Thoracic aorta (tissue), 2 donors: ENCODE results near the gene CDHR2. TPM values are rescaled to one million over a fixed set of nuclear protein-coding genes. Genes with fewer than 3 reads are reported as not detected.

Experiments
- ATAC-seq: fragments of 150-250 bp; one replicate; pipeline ENCODE4 v1.8.0; 2017; ENCODE audit warnings: low read depth; ENCODE audit not compliant: insufficient number of reproducible peaks, low FRiP score
- DNase-seq: peaks from one replicate; pipeline ENCODE4 v3.0.0-alpha.2; 2020; ENCODE audit warnings: low spot score
- H3K27ac ChIP-seq, 2 donors: fragments of 200-600 bp; sonication (generic); 1 replicate in 1 of 2; 2 replicates in 1 of 2; pipeline ENCODE4 v1.5.1; 2016; ENCODE audit warnings: mild to moderate bottlenecking in 2 of 2, moderate library complexity in 2 of 2
- H3K27me3 ChIP-seq: fragments of 200-600 bp; sonication (generic); replicated peaks from 2 replicates; pipeline ENCODE4 v1.6.0; 2016; ENCODE audit warnings: mild to moderate bottlenecking; ENCODE audit not compliant: insufficient read depth
- H3K36me3 ChIP-seq: fragments of 200-600 bp; sonication (generic); one replicate; pipeline ENCODE4 v1.5.1; 2016
- H3K4me1 ChIP-seq, 2 donors: fragments of 200-600 bp; sonication (generic); 1 replicate in 1 of 2; 2 replicates in 1 of 2; pipeline versions ENCODE4 v1.5.1 to v1.6.0; 2016; ENCODE audit warnings: low read depth in 2 of 2, mild to moderate bottlenecking in 1 of 2; ENCODE audit not compliant: control insufficient read depth in 1 of 2
- H3K4me3 ChIP-seq: fragments of 200-600 bp; sonication (generic); 2 replicates; pipeline ENCODE4 v1.5.1; 2016; ENCODE audit warnings: mild to moderate bottlenecking
- H3K9me3 ChIP-seq: fragments of 200-600 bp; sonication (generic); 2 replicates; pipeline ENCODE4 v1.5.1; 2016
- CTCF ChIP-seq: fragments of 200-600 bp; sonication (generic); IDR thresholded peaks from one replicate; pipeline ENCODE4 v1.5.1; 2019; ENCODE audit warnings: antibody characterized with exemption
- total RNA-seq, 2 donors: library from RNA; depleted of rRNA; stranded (reverse); fragments of >200 nt; gene quantifications; one replicate each; pipeline versions ENCODE4 v1.1.0 to v1.2.3, GENCODE V29; 2016

The CDHR2 gene
- total RNA-seq, 2 donors from 2014 or later, result not detected

GRCh38 chr5:176644294-176644693, 95.2 kb downstream of the CDHR2 start:
- no peak for TF ChIP-seq CTCF

GRCh38 chr5:176644878-176645670, 95.9 kb downstream of the CDHR2 start:
- peaks cover 11 to 21% of the 10 kb centered on the region in 2 donors for H3K4me1 ChIP-seq
- DNase-seq (no peak), ATAC-seq (no peak)
- H3K27me3 ChIP-seq, result no peaks in the 10 kb centered on the region
- TF ChIP-seq CTCF, result no peak
- no peak overlapping the region for H3K4me3 ChIP-seq
- no peaks in the 10 kb centered on the region for H3K36me3 ChIP-seq
- H3K9me3 ChIP-seq, result no peaks in the 10 kb centered on the region
- H3K27ac ChIP-seq, result no peak overlapping the region

More at GRCh38 chr5:176644294-176644693, 95.2 kb downstream of the CDHR2 start:
- Histone ChIP-seq H3K27ac (no peak overlapping the region), H3K4me3 (no peak overlapping the region), H3K27me3 (no peaks in the 10 kb centered on the region), H3K4me1 (peaks cover 11 to 21% of the 10 kb centered on the region in 2 donors), H3K36me3 (no peaks in the 10 kb centered on the region), H3K9me3 (no peaks in the 10 kb centered on the region)
- DNase-seq (no peak), ATAC-seq (no peak)

Other genes with a start within 250 kb of the CDHR2 start
- 100 to 1,000 TPM in 1 of 2 donors, 10 to 100 TPM in 1; 95.9 to 154 TPM for gene KIAA1191, start 187.6 kb upstream of the CDHR2 start, total RNA-seq
- 10 to 100 TPM; 10.4 to 14.8 TPM for gene ARL10, start 183.9 kb upstream of the CDHR2 start, total RNA-seq
- 10 to 100 TPM in 1 of 2 donors, 1 to 10 TPM in 1; 6.3 to 12.6 TPM for gene NOP16, start 160.7 kb upstream of the CDHR2 start, total RNA-seq
- gene HIGD2A, start 160.6 kb upstream of the CDHR2 start, total RNA-seq, result 10 to 100 TPM; 45.2 to 57.5 TPM
- 100 to 1,000 TPM; 155 to 192 TPM for gene CLTB, start 132.8 kb upstream of the CDHR2 start, total RNA-seq
- gene FAF2, start 101.0 kb upstream of the CDHR2 start, total RNA-seq, result 10 to 100 TPM; 23.0 to 31.2 TPM
- gene RNF44, start 11.9 kb upstream of the CDHR2 start, total RNA-seq, result 10 to 100 TPM; 11.1 to 14.7 TPM
- 1 to 10 TPM in 1 of 2 donors, under 1 TPM in 1; 0.27 to 2.0 TPM for gene GPRIN1, start 60.8 kb downstream of the CDHR2 start, total RNA-seq
- gene SNCB, start 81.2 kb downstream of the CDHR2 start, total RNA-seq, result not detected
- not detected for gene EIF4E1B, start 81.3 kb downstream of the CDHR2 start, total RNA-seq
- gene TSPAN17, start 98.1 kb downstream of the CDHR2 start, total RNA-seq, result 10 to 100 TPM; 20.6 to 25.0 TPM